Measurements from ENCODE around the gene COL27A1.

COL27A1 gene

GRCh38 chr9:114140850-114141249 lies 14.5 kb upstream of the COL27A1 start:
- DNase-seq (ENCODE audit: low read depth): no peak
- TF ChIP-seq CTCF (conservative IDR thresholded peaks at IDR 0.05; ENCODE audit: low read depth, low read length): no peak
- H3K4me3 ChIP-seq (ENCODE audit: low read depth, low read length): no peak overlapping the region

- H3K4me3 ChIP-seq (ENCODE audit: low read depth, low read length): no peak overlapping the region
- no peak for TF ChIP-seq CTCF (conservative IDR thresholded peaks at IDR 0.05; ENCODE audit: low read depth, low read length)
- peak; percentile 53 for DNase-seq (ENCODE audit: low read depth)
Observed at GRCh38 chr9:114141553-114142402, 13.6 kb upstream of the COL27A1 start.

- no peak for TF ChIP-seq CTCF (conservative IDR thresholded peaks at IDR 0.05; ENCODE audit: low read depth, low read length)
- no peak overlapping the region for H3K4me3 ChIP-seq (ENCODE audit: low read depth, low read length)
- DNase-seq (ENCODE audit: low read depth): no peak
Observed at GRCh38 chr9:114143234-114143633, 12.1 kb upstream of the COL27A1 start.

- no peak overlapping the region for H3K4me3 ChIP-seq (ENCODE audit: low read depth, low read length)
- DNase-seq (ENCODE audit: low read depth): no peak
- TF ChIP-seq CTCF (conservative IDR thresholded peaks at IDR 0.05; ENCODE audit: low read depth, low read length): no peak
Observed at GRCh38 chr9:114146735-114147134, 8.6 kb upstream of the COL27A1 start.

GRCh38 chr9:114149181-114149580 lies 6.2 kb upstream of the COL27A1 start:
- no peak overlapping the region for H3K4me3 ChIP-seq (ENCODE audit: low read depth, low read length)
- no peak for DNase-seq (ENCODE audit: low read depth)
- no peak for TF ChIP-seq CTCF (conservative IDR thresholded peaks at IDR 0.05; ENCODE audit: low read depth, low read length)

- no peak for DNase-seq (ENCODE audit: low read depth)
- TF ChIP-seq CTCF (conservative IDR thresholded peaks at IDR 0.05; ENCODE audit: low read depth, low read length): no peak
- no peak overlapping the region for H3K4me3 ChIP-seq (ENCODE audit: low read depth, low read length)
Observed at GRCh38 chr9:114149765-114150340, 5.5 kb upstream of the COL27A1 start.

- no peak overlapping the region for H3K4me3 ChIP-seq (ENCODE audit: low read depth, low read length)
- no peak for DNase-seq (ENCODE audit: low read depth)
- TF ChIP-seq CTCF (conservative IDR thresholded peaks at IDR 0.05; ENCODE audit: low read depth, low read length): no peak
Observed at GRCh38 chr9:114150608-114151007, 4.7 kb upstream of the COL27A1 start.
